Ascending aorta (tissue), 2 donors: ENCODE results near the gene KCNIP4. TPM values are rescaled to one million over a fixed set of nuclear protein-coding genes. Genes with fewer than 3 reads are reported as not detected.

Source experiments
- DNase-seq, 2 donors: peaks; one replicate each; pipeline ENCODE4 v3.0.0-alpha.2; 2019; ENCODE audit warnings: low spot score in 2 of 2
- H3K27ac ChIP-seq, 2 donors: fragments of 200-600 bp; sonication (generic); one replicate each; pipeline ENCODE4 v1.5.1; 2016 to 2017; ENCODE audit warnings: mild to moderate bottlenecking in 1 of 2
- H3K27me3 ChIP-seq: fragments of 200-600 bp; sonication (generic); one replicate; pipeline ENCODE4 v1.5.1; 2017
- H3K36me3 ChIP-seq, 2 donors: fragments of 200-600 bp; sonication (generic); one replicate each; pipeline ENCODE4 v1.5.1; 2016
- H3K4me1 ChIP-seq, 2 donors: fragments of 200-600 bp; sonication (generic); one replicate each; pipeline ENCODE4 v1.5.1; 2016 to 2017; ENCODE audit warnings: mild to moderate bottlenecking in 1 of 2
- H3K4me3 ChIP-seq, 2 donors: fragments of 200-600 bp; sonication (generic); one replicate each; pipeline ENCODE4 v1.5.1; 2016 to 2017; ENCODE audit warnings: mild to moderate bottlenecking in 1 of 2
- H3K9me3 ChIP-seq, 2 donors: fragments of 200-600 bp; sonication (generic); one replicate each; pipeline ENCODE4 v1.5.1; 2016
- CTCF ChIP-seq, 3 experiments: fragments of 200-600 bp in 2 of 3; fragments of 450-650 bp in 1 of 3; sonication (generic) in 2 of 3; IDR thresholded peaks; one replicate each; pipeline ENCODE4 v1.5.1; 2016 to 2019; ENCODE audit warnings: antibody characterized with exemption in 3 of 3, mild to moderate bottlenecking in 1 of 3, moderate library complexity in 1 of 3
- intact Hi-C: fragments of 100-400 bp; cut with DNase I; formaldehyde crosslinking; loops from one replicate; pipeline ENCODE4 v1.15.1; 2023
- total RNA-seq: library from RNA; depleted of rRNA; stranded (reverse); fragments of >200 nt; gene quantifications from one replicate; pipeline ENCODE4 v1.1.0, GENCODE V29; 2016

Gene KCNIP4
- total RNA-seq, 1 donor from 2014 or later, result not detected

GRCh38 chr4:21474195-21474594, 474.4 kb downstream of the KCNIP4 start:
- DNase-seq, result no peak
- H3K9me3 ChIP-seq, result no peaks in the 10 kb centered on the region
- H3K4me3 ChIP-seq, result no peak overlapping the region
- no peaks in the 10 kb centered on the region for H3K27me3 ChIP-seq
- no peak for TF ChIP-seq CTCF (IDR thresholded peaks at IDR 0.05)
- H3K36me3 ChIP-seq, result no peaks in the 10 kb centered on the region
- intact Hi-C loops, result no loop called here
- no peak overlapping the region for H3K27ac ChIP-seq
- H3K4me1 ChIP-seq, result no peaks in the 10 kb centered on the region

- Histone ChIP-seq H3K4me1 (no peaks in the 10 kb centered on the region), H3K9me3 (no peaks in the 10 kb centered on the region), H3K27me3 (no peaks in the 10 kb centered on the region), H3K4me3 (no peak overlapping the region), H3K36me3 (no peaks in the 10 kb centered on the region), H3K27ac (no peak overlapping the region)
- no peak for DNase-seq
- TF ChIP-seq CTCF (IDR thresholded peaks at IDR 0.05), result no peak
- intact Hi-C loops, result no loop called here
These were observed 478.0 kb downstream of the KCNIP4 start for GRCh38 chr4:21470535-21470934.

- no peak for DNase-seq
- intact Hi-C loops, result no loop called here
- no peak overlapping the region for H3K27ac ChIP-seq
- H3K9me3 ChIP-seq, result no peaks in the 10 kb centered on the region
- TF ChIP-seq CTCF (IDR thresholded peaks at IDR 0.05), result peak in 1 of 3 experiments; percentile 19
- H3K4me1 ChIP-seq, result no peaks in the 10 kb centered on the region
- H3K36me3 ChIP-seq, result no peaks in the 10 kb centered on the region
- no peak overlapping the region for H3K4me3 ChIP-seq
- H3K27me3 ChIP-seq, result no peaks in the 10 kb centered on the region
These were observed 478.9 kb downstream of the KCNIP4 start for GRCh38 chr4:21469438-21470300.

GRCh38 chr4:21467551-21467950, 481.0 kb downstream of the KCNIP4 start:
- no peaks in the 10 kb centered on the region for H3K27me3 ChIP-seq
- no peak overlapping the region for H3K4me3 ChIP-seq
- no peaks in the 10 kb centered on the region for H3K4me1 ChIP-seq
- intact Hi-C loops, result no loop called here
- H3K27ac ChIP-seq, result no peak overlapping the region
- TF ChIP-seq CTCF (IDR thresholded peaks at IDR 0.05), result no peak
- no peaks in the 10 kb centered on the region for H3K36me3 ChIP-seq
- no peaks in the 10 kb centered on the region for H3K9me3 ChIP-seq
- no peak for DNase-seq

- DNase-seq, result no peak
- Histone ChIP-seq H3K4me1 (no peaks in the 10 kb centered on the region), H3K4me3 (no peak overlapping the region), H3K27ac (no peak overlapping the region), H3K27me3 (no peaks in the 10 kb centered on the region), H3K36me3 (no peaks in the 10 kb centered on the region), H3K9me3 (no peaks in the 10 kb centered on the region)
- TF ChIP-seq CTCF (IDR thresholded peaks at IDR 0.05), result no peak
- intact Hi-C loops, result no loop called here
These were observed 491.3 kb downstream of the KCNIP4 start for GRCh38 chr4:21457086-21457840.
